Small intestine (tissue), 7 donors: Measurements from ENCODE around the gene RBM44. TPM values are rescaled to one million over a fixed set of nuclear protein-coding genes. Genes with fewer than 3 reads are reported as not detected.

Experiments used
- DNase-seq, 2 donors: peaks; one replicate each; pipeline versions ENCODE4 v3.0.0 to v3.0.0-alpha.2; 2013
- FAIRE-seq: peaks from 2 replicates; lab custom pipeline; 2012; peaks lifted over from hg19 to GRCh38; lab: Jason Lieb, UNC
- H3K27ac ChIP-seq, 3 donors: one replicate each; pipeline ENCODE4 v1.5.1; 2013; ENCODE audit warnings: low read length in 2 of 3, mild to moderate bottlenecking in 2 of 3, control low read depth in 1 of 3, inconsistent platforms in 1 of 3, low read depth in 1 of 3, moderate library complexity in 1 of 3
- H3K27me3 ChIP-seq, 3 donors: one replicate each; pipeline ENCODE4 v1.6.1; 2013; ENCODE audit warnings: low read length in 3 of 3, inconsistent platforms in 1 of 3; ENCODE audit not compliant: control insufficient read depth in 3 of 3, insufficient read depth in 3 of 3
- H3K36me3 ChIP-seq, 3 donors: one replicate each; pipeline ENCODE4 v1.6.1; 2013; ENCODE audit warnings: low read length in 3 of 3, inconsistent platforms in 1 of 3, low read depth in 1 of 3, mild to moderate bottlenecking in 1 of 3, moderate library complexity in 1 of 3; ENCODE audit not compliant: control insufficient read depth in 3 of 3, insufficient read depth in 2 of 3
- H3K4me1 ChIP-seq, 3 donors: one replicate each; pipeline ENCODE4 v1.6.1; 2013; ENCODE audit warnings: low read length in 2 of 3, inconsistent platforms in 1 of 3, low read depth in 1 of 3, mild to moderate bottlenecking in 1 of 3, moderate library complexity in 1 of 3; ENCODE audit not compliant: control insufficient read depth in 3 of 3, insufficient read depth in 2 of 3
- H3K4me3 ChIP-seq, 3 donors: one replicate each; pipeline ENCODE4 v1.5.1; 2013; ENCODE audit warnings: low read length in 3 of 3, control low read depth in 1 of 3, inconsistent platforms in 1 of 3, low read depth in 1 of 3, mild to moderate bottlenecking in 1 of 3, moderate library complexity in 1 of 3
- H3K9me3 ChIP-seq, 2 donors: one replicate each; pipeline ENCODE4 v1.6.1; 2013; ENCODE audit warnings: low read depth in 1 of 2, low read length in 1 of 2; ENCODE audit not compliant: control insufficient read depth in 2 of 2, insufficient read depth in 1 of 2
- WGBS, 3 donors: extraction: QIAGEN DNeasy Blood & Tissue Kit; methylation state at CpG; one replicate each; pipeline ENCODE4 v1.1.7; 2013; 5-methylcytosine and 5-hydroxymethylcytosine counted together
- polyA plus RNA-seq, 4 donors: library from polyadenylated mRNA; stranded (reverse) in 3 of 4; unstranded in 1 of 4; fragments of 200-250 nt in 3 of 4; fragments of 120-200 nt in 1 of 4; gene quantifications; one replicate each; pipeline versions ENCODE4 v1.2.1 to v1.2.3, GENCODE V29; 2013
- donor health status: healthy with polysubstance abuse.
- donor health status: control.
- donor health status: control.
- donor health status: Bipolar disorder and iron deficiency.
- donor health status: healthy.

Gene RBM44
- polyA plus RNA-seq, 4 donors: 0.12 to 0.30 (median 0.22) TPM; not detected in 1

- DNase-seq: no peak
- FAIRE-seq: no peak
Observed at GRCh38 chr2:237883951-237884446, 85.4 kb downstream of the RBM44 start.

DNA sequence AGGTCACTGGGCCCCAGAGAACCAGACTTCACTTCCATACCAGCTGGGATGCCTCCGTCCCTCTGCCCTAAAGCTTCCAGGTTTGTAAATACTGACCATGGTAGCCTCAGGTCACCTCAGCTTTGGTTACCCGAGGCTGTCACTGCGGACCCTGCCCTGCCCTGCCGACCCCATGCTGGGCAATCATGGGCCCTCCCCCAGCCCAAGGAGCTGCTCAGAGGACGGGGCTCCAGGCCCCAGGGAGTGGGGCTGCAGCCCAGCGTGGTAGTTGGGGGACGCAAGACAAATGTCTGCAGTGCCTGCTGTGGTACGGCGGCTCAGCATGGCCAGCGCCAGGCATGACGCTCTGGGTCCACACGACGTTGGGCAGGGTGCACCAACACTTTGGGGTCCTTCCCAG is 86.1 kb downstream of the RBM44 start:
- Histone ChIP-seq H3K9me3 (no peaks in the 10 kb centered on the region), H3K4me3 (no peak overlapping the region), H3K27ac (peak overlapping the region in 1 of 3 donors; percentile 28), H3K36me3 (peaks cover 0 to 67% (median 0%) of the 10 kb centered on the region in 3 donors), H3K4me1 (no peaks in the 10 kb centered on the region), H3K27me3 (no peaks in the 10 kb centered on the region)
- FAIRE-seq (no peak), DNase-seq (no peak)
- 80 to 88% (median 86%) methylated on average over 13 of the region's 13 CpGs for WGBS, 3 donors

More at GRCh38 chr2:237883951-237884446, 85.4 kb downstream of the RBM44 start:
- H3K27ac ChIP-seq: no peak overlapping the region
- H3K4me3 ChIP-seq: no peak overlapping the region
- H3K4me1 ChIP-seq: no peaks in the 10 kb centered on the region
- no peaks in the 10 kb centered on the region for H3K9me3 ChIP-seq
- 91 to 94% (median 92%) methylated on average over 10 of the region's 10 CpGs for WGBS, 3 donors
- no peaks in the 10 kb centered on the region for H3K27me3 ChIP-seq
- peaks cover 0 to 70% (median 0%) of the 10 kb centered on the region in 3 donors for H3K36me3 ChIP-seq

GRCh38 chr2:237885111-237885930 is 86.7 kb downstream of the RBM44 start:
- Histone ChIP-seq H3K27ac (peak overlapping the region in 1 of 3 donors; percentile 67), H3K36me3 (peaks cover 0 to 63% (median 0%) of the 10 kb centered on the region in 3 donors)
- DNase-seq: no peak

DNA sequence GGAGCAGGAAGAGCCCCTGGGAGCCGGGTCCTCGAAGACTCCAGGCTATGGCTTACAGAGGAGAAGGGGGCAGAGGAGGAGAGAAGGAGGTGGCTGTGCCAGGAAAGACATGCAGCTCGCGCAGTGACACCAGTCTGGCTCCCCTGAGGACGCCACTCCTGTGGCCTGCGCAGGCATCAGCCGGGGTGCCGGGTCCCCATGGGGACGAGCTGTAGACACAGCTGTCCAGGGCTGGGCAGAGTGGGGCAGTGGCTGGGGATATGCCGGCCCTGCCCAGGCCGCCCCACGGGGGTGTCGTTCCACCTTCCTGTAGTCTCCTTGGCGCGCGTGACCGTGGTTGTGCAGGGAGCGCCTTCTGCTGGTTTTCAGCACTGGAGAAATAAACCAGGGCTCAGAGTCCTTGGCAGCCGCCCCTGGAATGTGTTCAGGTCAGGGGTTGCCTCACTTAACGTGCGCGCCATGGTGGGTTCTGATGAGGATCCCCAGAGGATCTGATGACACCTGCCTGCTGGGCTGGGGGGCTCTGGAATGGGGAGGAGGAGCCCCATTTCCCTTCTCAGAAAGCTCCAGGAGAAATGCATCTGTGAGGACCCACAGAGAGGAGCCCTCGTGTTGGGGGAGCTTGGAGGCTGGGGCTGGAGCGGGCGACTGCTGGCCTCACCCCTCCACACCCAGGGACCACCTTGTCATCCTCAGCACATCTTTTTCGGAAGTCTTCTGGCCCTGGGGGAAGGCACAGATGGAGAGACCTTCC is 87.5 kb downstream of the RBM44 start:
- Histone ChIP-seq H3K4me1 (no peaks in the 10 kb centered on the region), H3K9me3 (no peaks in the 10 kb centered on the region), H3K36me3 (peaks cover 0 to 58% (median 0%) of the 10 kb centered on the region in 3 donors), H3K27me3 (no peaks in the 10 kb centered on the region), H3K4me3 (no peak overlapping the region), H3K27ac (peak overlapping the region in 1 of 3 donors; percentile 67)
- no peak for FAIRE-seq
- 70 to 83% (median 83%) methylated on average over 21 to 26 of the region's 26 CpGs for WGBS, 3 donors
- peak in 1 of 2 donors; percentile 24 for DNase-seq

More at GRCh38 chr2:237885111-237885930, 86.7 kb downstream of the RBM44 start:
- no peaks in the 10 kb centered on the region for H3K9me3 ChIP-seq
- FAIRE-seq: no peak
- no peak overlapping the region for H3K4me3 ChIP-seq
- 82 to 86% (median 86%) methylated on average over 24 to 27 of the region's 27 CpGs for WGBS, 3 donors
- H3K4me1 ChIP-seq: no peaks in the 10 kb centered on the region
- H3K27me3 ChIP-seq: no peaks in the 10 kb centered on the region

DNA sequence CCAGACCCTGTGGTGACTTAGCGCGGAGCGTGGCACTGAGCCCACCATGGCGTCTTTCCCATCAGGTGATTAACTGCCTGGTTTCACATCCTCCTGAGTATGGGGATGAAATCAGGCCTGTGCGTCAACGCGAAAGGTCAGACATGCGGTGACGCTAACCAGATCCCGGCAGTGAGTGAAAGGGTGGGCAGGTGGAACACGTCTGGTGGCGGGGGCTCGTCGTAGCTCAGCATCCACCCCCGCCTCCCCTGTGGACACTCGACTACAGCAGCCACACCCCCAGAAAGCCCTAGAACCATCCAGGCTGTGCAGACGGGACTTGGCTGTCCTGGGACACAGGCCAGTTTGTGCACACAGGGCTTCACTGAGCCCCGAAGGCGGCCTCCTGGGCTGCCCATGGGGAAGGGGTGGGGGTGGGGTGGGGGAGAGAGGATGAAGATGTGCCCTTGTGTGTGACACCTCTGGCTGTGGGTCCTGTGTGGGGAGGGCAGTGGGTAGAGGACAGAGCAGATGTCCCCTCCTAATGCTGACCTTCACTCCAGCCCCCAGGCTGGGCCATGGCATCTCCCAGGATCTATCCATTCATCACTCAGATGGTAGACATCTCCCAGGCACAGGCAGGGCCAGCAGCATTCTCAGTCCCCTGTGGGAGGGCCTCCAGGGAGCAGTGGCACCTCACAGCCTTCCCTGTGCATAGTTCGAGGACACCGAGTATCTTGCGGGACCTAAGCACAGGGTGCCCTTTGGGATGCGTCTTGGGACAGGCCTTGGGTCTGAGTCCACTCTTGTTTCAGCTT is 88.3 kb downstream of the RBM44 start:
- no peak for DNase-seq
- Histone ChIP-seq H3K27me3 (no peaks in the 10 kb centered on the region), H3K27ac (peak overlapping the region in 1 of 3 donors; percentile 58), H3K9me3 (no peaks in the 10 kb centered on the region), H3K4me1 (no peaks in the 10 kb centered on the region), H3K4me3 (no peak overlapping the region), H3K36me3 (peaks cover 0 to 52% (median 0%) of the 10 kb centered on the region in 3 donors)
- no peak for FAIRE-seq
- WGBS, 3 donors: 78 to 85% (median 84%) methylated on average over 23 of the region's 23 CpGs

DNA sequence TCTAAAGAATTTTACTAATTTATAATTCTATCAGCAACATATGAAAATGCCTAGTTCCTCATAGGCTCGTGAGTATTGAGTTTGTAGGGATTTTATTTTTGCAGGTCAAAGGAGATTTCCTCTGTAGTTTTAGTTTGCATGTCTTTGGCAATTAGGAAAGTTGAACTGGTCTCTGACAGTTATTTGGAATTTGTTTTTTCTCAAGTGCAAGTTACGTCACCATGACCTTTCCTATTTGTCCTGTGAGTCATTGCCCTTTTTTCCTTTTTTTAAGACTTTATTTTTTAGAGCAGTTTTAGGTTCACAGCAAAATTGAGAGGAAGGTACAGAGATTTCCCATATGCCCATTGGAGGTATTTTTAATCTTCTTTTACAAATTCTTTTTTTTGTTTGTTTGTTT is 89.8 kb downstream of the RBM44 start:
- no peak overlapping the region for H3K4me3 ChIP-seq
- no peak for DNase-seq
- FAIRE-seq: no peak
- 55 to 71% (median 70%) methylated on average over 2 of the region's 2 CpGs for WGBS, 3 donors
- H3K27ac ChIP-seq: no peak overlapping the region
- H3K27me3 ChIP-seq: no peaks in the 10 kb centered on the region
- H3K36me3 ChIP-seq: peaks cover 0 to 41% (median 0%) of the 10 kb centered on the region in 3 donors
- H3K4me1 ChIP-seq: peaks cover 0 to 2% (median 0%) of the 10 kb centered on the region in 3 donors
- no peaks in the 10 kb centered on the region for H3K9me3 ChIP-seq

DNA sequence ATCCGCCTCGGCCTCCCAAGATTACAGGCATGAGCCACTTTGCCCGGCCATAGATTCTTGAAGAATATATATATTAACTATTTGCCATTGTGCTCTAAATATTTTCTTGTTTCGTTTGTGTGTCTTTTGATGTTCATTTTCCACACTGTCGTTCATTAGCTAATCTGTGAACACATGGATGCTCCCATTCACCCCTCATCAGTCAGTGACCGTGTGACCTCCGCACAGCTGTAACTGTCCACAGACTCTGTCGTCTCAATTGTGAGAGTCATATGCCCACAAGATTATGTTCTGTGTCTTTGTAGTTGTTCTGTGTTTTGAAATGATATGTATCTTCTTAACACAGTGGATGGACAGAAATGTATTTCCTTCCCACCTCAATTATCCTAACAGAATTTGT is 90.4 kb downstream of the RBM44 start:
- H3K27ac ChIP-seq: no peak overlapping the region
- peaks cover 0 to 37% (median 0%) of the 10 kb centered on the region in 3 donors for H3K36me3 ChIP-seq
- no peaks in the 10 kb centered on the region for H3K27me3 ChIP-seq
- FAIRE-seq (no peak), DNase-seq (no peak)
- H3K4me3 ChIP-seq: no peak overlapping the region
- peaks cover 0 to 2% (median 0%) of the 10 kb centered on the region in 3 donors for H3K4me1 ChIP-seq
- WGBS, 3 donors: 85 to 91% (median 89%) methylated on average over 8 of the region's 8 CpGs
- no peaks in the 10 kb centered on the region for H3K9me3 ChIP-seq
